MCF 10A (cell line): ENCODE results near the gene STXBP5. TPM values are rescaled to one million over a fixed set of nuclear protein-coding genes. Genes with fewer than 3 reads are reported as not detected.

ENCODE experiments used
- BruUV-seq: library from RNA; stranded (reverse); fragments of 400-500 nt; replicated peaks from 2 replicates; lab custom pipeline; 2021; lab: Mats Ljungman, UMichigan
- CTCF ChIA-PET: fragments of 300-600 bp; sonication (Branson Sonifier 250); formaldehyde crosslinking; extraction: SDS; loops from one replicate; lab custom pipeline; 2021; ENCODE audit warnings: antibody characterized with exemption, inconsistent platforms; lab: Yijun Ruan, JAX
- POLR2A ChIA-PET: fragments of 300-600, 350-650 bp; sonication (Branson Sonifier 250); formaldehyde crosslinking; extraction: SDS; loops from one replicate; lab custom pipeline; 2020; ENCODE audit warnings: antibody characterized with exemption, inconsistent platforms; lab: Yijun Ruan, JAX
- DNase-seq: peaks from one replicate; pipeline ENCODE4 v3.0.0-alpha.2; 2018; ENCODE audit not compliant: unreplicated experiment
- H3K27ac Mint-ChIP-seq: one replicate; pipeline ENCODE4 v1.8.0; 2022; ENCODE audit warnings: mild to moderate bottlenecking, low read depth, mixed read lengths; ENCODE audit not compliant: unreplicated experiment
- H3K27me3 Mint-ChIP-seq: one replicate; pipeline ENCODE4 v1.8.0; 2022; ENCODE audit warnings: mixed read lengths; ENCODE audit not compliant: insufficient read depth, unreplicated experiment
- H3K36me3 Mint-ChIP-seq: one replicate; pipeline ENCODE4 v1.8.0; 2022; ENCODE audit warnings: mild to moderate bottlenecking, moderate library complexity, mixed read lengths; ENCODE audit not compliant: insufficient read depth, unreplicated experiment
- H3K4me1 Mint-ChIP-seq: one replicate; pipeline ENCODE4 v1.8.0; 2022; ENCODE audit warnings: mixed read lengths; ENCODE audit not compliant: insufficient read depth, unreplicated experiment
- H3K4me3 Mint-ChIP-seq: one replicate; pipeline ENCODE4 v1.8.0; 2022; ENCODE audit warnings: mild to moderate bottlenecking, moderate library complexity, mixed read lengths; ENCODE audit not compliant: unreplicated experiment
- H3K9me3 Mint-ChIP-seq: one replicate; pipeline ENCODE4 v1.8.0; 2022; ENCODE audit warnings: mixed read lengths; ENCODE audit not compliant: unreplicated experiment
- intact Hi-C: fragments of 100-400 bp; cut with micrococcal nuclease; formaldehyde crosslinking; loops from 2 replicates; pipeline ENCODE4 v1.14.1; 2022
- total RNA-seq: library from RNA; stranded (reverse); gene quantifications from 2 replicates; pipeline ENCODE4 v1.2.3, GENCODE V29; 2022
- TF ChIP-seq, protein P1 (sequence below): fragments of 200-600 bp; IDR thresholded peaks from one replicate; pipeline ENCODE4 v1.8.0; 2022; ENCODE audit warnings: antibody characterized with exemption, mild to moderate bottlenecking; ENCODE audit not compliant: unreplicated experiment

The STXBP5 gene
- total RNA-seq, 1 experiment from 2014 or later = 38.5 TPM

DNA sequence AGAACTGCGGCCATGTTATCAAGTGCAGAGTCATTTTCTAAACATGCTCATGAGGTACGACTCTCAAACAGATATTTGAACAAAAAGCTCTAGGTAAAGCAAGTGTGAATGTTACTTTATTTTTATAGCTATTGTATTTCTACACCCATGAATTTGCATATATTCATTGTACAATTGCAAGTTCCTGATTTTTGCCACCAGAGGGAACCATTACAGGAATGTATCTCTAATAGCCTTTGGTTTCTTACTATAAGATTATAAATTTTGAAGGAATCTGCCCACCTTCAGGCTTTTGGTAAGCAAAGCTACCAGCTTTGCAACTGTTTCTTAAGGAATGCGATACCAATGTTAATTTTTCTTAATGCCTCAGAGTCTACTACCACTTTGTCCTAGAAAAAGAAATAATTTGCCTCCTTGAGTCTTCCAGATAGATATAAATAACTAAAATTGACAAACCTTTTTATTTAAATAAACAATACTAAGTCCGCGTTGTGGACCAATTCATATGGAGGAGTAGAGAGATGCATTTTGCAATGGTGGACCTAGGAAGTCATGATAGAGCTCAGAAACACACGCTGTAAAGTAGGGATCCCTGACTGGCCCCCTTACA is 178.8 kb downstream of the STXBP5 start:
- Mint-ChIP-seq H3K27me3 (no peaks in the 10 kb centered on the region), H3K27ac (no peak overlapping the region), H3K9me3 (no peaks in the 10 kb centered on the region), H3K4me1 (no peaks in the 10 kb centered on the region), H3K36me3 (peaks cover 46% of the 10 kb centered on the region), H3K4me3 (no peak overlapping the region)
- ChIA-PET POLR2A (interaction anchor here (0.6 to 1.7 kb wide), 4 partner anchors 349 to 774 kb away, joined by 3 to 6 read pairs (median 3); no protein-coding TSS in a partner anchor), CTCF (interaction anchor here (0.5 to 3.7 kb wide), 27 partner anchors 11 to 843 kb away, joined by 3 to 30 read pairs (median 3); no protein-coding TSS in a partner anchor)
- TF ChIP-seq, protein P1, sequence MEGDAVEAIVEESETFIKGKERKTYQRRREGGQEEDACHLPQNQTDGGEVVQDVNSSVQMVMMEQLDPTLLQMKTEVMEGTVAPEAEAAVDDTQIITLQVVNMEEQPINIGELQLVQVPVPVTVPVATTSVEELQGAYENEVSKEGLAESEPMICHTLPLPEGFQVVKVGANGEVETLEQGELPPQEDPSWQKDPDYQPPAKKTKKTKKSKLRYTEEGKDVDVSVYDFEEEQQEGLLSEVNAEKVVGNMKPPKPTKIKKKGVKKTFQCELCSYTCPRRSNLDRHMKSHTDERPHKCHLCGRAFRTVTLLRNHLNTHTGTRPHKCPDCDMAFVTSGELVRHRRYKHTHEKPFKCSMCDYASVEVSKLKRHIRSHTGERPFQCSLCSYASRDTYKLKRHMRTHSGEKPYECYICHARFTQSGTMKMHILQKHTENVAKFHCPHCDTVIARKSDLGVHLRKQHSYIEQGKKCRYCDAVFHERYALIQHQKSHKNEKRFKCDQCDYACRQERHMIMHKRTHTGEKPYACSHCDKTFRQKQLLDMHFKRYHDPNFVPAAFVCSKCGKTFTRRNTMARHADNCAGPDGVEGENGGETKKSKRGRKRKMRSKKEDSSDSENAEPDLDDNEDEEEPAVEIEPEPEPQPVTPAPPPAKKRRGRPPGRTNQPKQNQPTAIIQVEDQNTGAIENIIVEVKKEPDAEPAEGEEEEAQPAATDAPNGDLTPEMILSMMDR = peak; percentile 51
- peak; percentile 50 for DNase-seq
- BruUV-seq = no TSS peak
- intact Hi-C loops = loop anchor here (5.0 kb wide), 1 partner anchor 481 kb away; no protein-coding TSS in a partner anchor

DNA sequence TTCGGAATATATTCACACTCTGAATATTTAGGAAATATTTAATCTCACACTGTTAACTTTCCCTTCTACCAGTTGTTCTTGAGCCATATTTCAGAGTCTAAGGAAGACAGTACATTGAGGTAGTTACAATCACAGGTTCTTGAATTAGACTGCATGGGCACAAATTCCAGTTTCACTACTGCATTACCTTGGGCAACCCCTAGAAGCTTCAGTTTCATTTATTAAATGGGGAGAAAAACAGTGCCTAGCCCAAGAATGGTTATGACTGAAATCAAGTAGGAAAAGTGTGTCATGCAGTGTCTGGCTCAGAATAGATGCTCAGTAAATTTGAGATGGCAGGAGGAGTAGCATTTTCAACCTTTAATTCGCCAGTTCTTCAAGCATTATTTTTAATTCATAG is 179.8 kb downstream of the STXBP5 start:
- no peaks in the 10 kb centered on the region for H3K27me3 Mint-ChIP-seq
- no peaks in the 10 kb centered on the region for H3K4me1 Mint-ChIP-seq
- H3K4me3 Mint-ChIP-seq = no peak overlapping the region
- H3K27ac Mint-ChIP-seq = no peak overlapping the region
- DNase-seq = no peak
- H3K36me3 Mint-ChIP-seq = peaks cover 42% of the 10 kb centered on the region
- intact Hi-C loops = loop anchor here (5.0 kb wide), 1 partner anchor 482 kb away; no protein-coding TSS in a partner anchor
- TF ChIP-seq, protein P1 = no peak
- no peaks in the 10 kb centered on the region for H3K9me3 Mint-ChIP-seq
- no TSS peak for BruUV-seq
- ChIA-PET CTCF (interaction anchor here (0.6 to 3.7 kb wide), 16 partner anchors 10 to 794 kb away, joined by 3 to 30 read pairs (median 3); no protein-coding TSS in a partner anchor), POLR2A (interaction anchor here (0.6 to 1.7 kb wide), 3 partner anchors 75 to 482 kb away, joined by 3 to 6 read pairs (median 4); no protein-coding TSS in a partner anchor)

DNA sequence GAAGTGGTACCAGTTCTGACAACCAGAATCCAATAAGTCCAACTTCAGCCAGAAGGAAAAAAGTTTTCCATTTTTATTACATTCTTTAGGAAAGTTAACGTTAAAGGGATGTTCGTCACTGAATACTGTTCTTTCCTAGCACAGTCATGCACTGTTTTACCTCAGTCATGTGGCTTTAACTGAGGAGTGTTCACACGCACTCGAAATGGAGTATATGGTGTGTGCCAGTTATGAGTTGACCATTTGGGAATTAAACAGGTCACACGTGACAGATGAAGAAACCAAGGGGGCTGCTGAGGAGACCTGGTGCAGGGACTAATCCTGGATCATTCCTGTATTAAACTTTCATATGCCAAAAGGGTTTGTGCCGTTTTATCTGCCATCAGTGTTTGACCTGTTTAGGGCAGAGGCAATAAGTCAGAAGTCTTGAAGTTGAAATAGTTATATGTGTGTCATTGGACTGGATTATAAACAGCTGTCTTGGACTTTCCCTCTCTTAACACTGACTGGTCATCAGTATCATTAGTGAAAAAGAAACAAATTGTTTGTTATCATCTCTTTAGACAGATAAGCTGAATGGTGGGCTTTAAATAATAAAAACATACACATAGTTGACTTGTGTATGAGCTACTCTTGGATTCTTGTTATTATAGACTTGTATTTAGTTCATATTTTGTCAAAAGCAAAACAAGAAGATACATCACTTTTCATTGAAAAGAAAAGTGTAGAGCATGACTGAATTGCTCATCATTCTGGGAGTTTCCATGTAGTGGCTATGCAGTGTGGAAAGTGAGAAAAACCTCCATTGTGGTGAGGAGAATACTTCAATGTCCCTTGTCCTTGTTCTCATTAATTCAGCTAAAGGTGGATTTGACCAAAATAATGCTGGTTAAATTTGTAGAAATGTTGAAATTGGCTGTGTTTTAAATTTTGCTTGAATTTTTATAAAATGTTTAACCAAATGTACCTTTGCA is 180.8 kb downstream of the STXBP5 start:
- H3K4me3 Mint-ChIP-seq = no peak overlapping the region
- H3K27me3 Mint-ChIP-seq = no peaks in the 10 kb centered on the region
- no peaks in the 10 kb centered on the region for H3K9me3 Mint-ChIP-seq
- POLR2A ChIA-PET = interaction anchor here (0.5 to 1.4 kb wide), 2 partner anchors 125 to 576 kb away, joined by 3 read pairs; no protein-coding TSS in a partner anchor
- TF ChIP-seq, protein P1 = no peak
- intact Hi-C loops = loop anchor here (5.0 kb wide), 1 partner anchor 483 kb away; no protein-coding TSS in a partner anchor
- peaks cover 32% of the 10 kb centered on the region for H3K36me3 Mint-ChIP-seq
- no peak overlapping the region for H3K27ac Mint-ChIP-seq
- TSS peak; percentile 15 for BruUV-seq
- CTCF ChIA-PET = interaction anchor here (0.6 to 0.8 kb wide), 3 partner anchors 201 to 789 kb away, joined by 3 to 4 read pairs (median 3); no protein-coding TSS in a partner anchor
- H3K4me1 Mint-ChIP-seq = no peaks in the 10 kb centered on the region
- no peak for DNase-seq
